RPMI7951 (cell line): Measurements from ENCODE around the gene SLC38A1. TPM values are rescaled to one million over a fixed set of nuclear protein-coding genes. Genes with fewer than 3 reads are reported as not detected.

Source experiments
- DNase-seq: peaks from one replicate; pipeline ENCODE4 v3.0.0-alpha.2; 2012; ENCODE audit warnings: low read depth
- total RNA-seq: library from RNA; depleted of rRNA; stranded (reverse); fragments of >200 nt; shearing (Covaris generic); gene quantifications from 2 replicates; pipeline ENCODE4 v1.2.3, GENCODE V29; 2014

SLC38A1 gene
- total RNA-seq, 1 experiment from 2014 or later: 7.3 TPM

DNA sequence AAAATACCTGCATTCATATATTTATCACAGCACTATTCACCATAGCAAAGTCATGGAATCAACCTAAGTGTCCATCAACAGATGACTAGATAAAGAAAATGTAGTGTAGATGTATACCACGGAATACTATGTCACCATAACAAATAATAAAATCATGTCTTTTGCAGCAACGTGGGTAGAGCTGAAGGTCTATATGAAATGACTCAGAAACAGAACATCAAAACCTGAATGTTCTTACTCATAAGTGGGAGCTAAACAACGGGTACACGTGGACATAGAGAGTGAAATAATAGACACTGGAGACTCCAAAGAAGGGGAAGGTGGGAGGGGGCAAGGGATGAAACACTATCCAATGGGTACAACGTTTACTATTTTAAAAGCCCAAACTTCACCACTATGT is 37.9 kb downstream of the SLC38A1 start:
- DNase-seq: no peak

DNA sequence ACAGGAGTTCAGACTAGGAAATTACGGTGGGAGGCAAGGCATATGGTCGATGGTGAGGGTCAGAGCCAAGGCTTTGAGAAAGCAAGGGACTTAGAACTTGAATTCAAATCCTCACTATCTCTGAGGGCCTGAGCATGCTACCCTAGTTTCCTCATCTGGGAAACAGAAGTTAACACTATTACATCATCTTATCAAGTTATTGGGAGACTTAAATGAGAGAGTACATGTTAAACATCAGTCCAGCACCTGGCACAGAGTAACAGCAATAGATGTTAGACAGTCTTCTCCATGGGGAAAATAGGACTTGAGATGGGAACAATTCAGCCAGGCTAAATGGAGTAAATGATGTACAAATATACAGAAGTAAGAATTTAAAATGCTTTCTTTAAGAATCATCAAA is 38.5 kb downstream of the SLC38A1 start:
- DNase-seq: no peak

DNA sequence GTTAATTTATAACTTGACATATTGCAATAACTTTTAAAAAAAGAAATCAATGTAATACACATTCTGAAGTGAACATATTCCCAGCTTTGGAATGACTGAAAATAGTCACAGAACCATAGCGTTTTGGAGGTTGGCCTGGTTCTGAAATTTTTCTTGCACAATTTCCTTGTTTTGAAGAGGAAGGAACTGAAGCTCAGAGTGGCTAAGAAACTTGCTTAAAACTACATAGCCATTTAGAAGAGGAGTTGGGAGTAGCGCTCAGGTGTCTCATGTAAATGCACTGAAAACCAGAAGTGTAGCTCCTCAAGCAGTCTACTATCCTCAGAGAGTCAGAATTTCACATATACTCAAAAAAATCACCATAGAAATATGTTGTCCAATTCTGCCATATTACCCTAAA is 41.2 kb downstream of the SLC38A1 start:
- no peak for DNase-seq

DNA sequence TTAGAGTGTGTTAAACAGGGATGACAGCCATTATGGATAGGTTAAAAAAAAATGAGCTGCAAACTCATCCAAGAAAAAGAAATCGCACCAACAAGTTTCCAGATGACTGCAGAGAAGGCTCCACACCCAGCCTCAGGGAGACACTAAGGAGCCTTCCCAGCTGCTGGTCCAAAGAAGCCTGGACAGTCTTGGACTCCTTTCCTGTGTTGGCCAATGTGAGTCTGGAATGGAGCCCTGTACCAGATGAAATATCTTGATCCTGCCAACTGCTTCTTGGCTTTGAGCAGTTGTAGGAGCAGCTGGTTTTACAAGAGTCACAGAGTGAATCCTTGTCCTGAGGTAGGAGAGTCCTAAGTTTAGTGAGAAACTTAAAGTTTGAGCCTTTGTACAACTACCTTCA is 44.5 kb downstream of the SLC38A1 start:
- peak; percentile 51 for DNase-seq

DNA sequence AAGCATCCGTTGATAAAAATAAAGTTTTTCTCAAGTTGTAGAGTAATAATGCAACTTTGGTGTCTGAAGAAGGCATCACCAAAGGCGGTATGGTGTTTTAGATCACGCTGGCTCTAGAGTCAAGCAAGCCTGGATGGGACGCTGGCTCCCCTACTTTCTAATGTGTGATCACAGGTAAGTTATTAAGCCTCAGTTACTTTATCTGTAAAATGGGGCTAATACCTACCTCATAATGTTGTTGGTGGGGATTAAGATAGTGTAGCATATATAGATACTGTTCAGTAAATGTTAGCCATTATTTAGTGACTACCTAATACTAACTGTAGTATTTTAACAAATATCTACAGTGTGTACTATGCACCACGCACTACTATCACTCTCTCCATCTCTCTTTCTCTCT is 45.8 kb downstream of the SLC38A1 start:
- DNase-seq: no peak

DNA sequence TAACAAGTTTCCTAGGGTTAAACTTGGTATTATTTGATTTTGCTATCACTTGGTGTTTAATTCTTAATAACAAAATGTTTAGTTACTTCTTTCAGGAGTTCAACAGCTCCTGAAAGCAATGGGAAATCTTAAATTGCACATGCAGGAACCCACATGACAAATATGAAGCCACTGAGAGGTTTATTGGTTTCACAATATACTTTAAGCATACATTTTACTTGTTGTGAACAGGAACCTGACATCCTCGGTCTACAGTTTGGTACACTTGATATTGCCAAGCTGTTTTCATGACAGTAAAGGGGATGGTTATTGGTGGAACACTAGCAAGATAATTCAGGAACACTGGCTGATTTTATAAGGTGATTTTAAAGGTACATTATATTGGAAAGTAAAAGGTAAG is 46.2 kb downstream of the SLC38A1 start:
- no peak for DNase-seq

GRCh38 chr12:46221255-46222128 is 47.4 kb downstream of the SLC38A1 start:
- DNase-seq: peak; percentile 56

GRCh38 chr12:46219877-46220655 is 48.8 kb downstream of the SLC38A1 start:
- DNase-seq: peak; percentile 85

DNA sequence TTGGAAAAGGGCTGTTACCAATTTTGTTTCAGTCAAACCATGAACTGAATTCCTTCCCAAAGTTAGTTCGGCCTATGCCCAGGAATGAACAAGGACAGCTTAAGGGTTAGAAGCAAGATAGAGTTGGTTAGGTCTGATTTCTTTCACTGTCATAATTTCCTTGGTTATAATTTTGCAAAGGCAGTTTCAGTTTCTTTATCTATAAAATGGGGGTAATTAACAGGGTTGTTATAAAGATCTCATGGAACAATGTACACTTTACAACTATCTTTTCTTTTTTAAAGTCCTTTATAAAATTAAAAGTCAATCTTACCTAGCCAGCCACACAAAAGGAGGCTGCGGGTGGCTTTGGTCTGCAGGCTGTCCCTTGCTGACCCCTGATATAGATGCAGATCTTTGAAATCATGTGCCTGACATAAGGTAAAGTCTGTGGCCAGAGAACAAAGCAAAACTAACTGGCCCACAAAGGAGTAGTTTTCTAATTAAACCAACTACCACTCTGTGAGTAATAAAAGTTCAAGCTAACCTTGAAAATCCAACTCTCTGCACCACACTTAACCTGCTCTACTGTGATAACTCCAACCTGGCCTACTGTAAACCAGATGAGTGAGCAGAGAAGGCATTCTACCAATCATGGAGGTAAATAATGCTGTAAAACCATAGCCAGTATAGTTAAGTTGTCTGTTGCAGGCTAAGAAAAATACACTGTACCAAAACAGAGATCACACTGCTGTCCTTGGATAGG is 49.5 kb downstream of the SLC38A1 start:
- DNase-seq: no peak

DNA sequence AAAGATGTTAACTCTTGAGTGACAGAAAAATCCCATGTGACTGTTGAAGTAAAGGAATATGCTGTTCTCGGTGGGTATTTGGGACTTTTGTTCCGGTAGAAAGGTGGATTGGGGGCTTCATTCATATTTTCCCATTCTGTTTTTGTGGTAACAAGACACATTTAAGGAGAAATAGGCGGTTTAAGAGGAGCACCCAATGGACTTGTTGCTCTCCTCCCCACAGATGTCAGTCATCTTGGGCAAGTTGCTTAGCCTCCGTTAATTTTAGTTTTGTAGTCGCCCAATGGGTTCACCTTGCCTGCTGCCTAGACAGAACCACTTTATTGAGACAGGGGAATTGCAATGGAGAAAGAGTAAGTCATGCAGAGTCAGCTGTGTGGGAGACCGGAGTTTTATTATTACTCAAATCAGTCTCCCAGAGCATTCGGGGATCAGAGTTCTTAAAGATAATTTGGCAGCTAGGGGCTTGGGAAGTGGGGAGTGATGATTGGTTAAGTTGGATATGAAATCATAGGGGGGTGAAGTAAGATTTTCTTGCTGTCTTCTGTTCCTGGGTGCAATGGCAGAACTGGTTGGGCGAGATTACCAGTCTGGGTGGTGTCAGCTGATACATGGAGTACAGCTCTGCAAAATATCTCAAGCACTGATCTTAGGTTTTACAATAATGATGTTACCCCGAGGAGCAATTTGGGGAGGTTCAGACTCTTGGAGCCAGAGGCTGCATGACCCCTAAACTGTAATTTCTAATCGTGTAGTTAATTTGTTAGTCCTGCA is 50.3 kb downstream of the SLC38A1 start:
- DNase-seq: no peak

- DNase-seq: no peak
These were observed 51.1 kb downstream of the SLC38A1 start for GRCh38 chr12:46217541-46218321.

DNA sequence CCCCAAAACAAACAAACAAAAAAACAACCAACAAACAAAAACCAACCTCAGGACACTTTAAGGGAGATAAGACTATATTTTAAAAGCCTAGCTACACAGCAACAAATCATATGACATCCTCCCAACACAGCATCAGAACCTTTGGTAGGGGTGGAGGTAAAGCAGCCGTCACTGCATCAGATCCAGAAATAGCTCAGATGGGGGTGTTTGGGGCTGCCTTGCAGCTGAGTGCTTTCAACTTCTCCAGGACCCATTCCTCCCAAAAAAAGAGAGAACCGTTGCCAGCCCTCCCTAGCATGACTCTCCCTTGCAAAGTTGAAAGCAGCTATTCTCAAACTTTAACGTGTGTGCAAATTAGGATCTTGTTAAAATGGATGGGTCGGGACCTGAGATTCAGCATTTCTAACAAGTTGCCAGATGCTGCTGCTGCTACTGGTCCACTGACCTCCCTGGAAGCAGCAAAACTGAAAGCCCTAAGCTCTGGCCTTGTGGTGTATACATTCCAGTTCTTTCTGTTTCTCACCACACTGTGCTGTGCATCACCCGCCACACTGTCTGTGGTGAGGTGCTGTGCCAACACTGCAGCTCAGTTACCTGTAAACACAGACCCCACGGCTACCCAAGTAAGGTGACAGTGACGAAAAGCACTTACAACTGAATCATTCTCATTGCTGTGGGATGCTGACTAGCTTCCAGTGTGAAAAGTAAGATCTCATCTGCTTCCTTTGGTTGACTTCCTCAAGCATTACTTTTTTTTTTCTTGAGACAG is 54.0 kb downstream of the SLC38A1 start:
- DNase-seq: peak; percentile 28

DNA sequence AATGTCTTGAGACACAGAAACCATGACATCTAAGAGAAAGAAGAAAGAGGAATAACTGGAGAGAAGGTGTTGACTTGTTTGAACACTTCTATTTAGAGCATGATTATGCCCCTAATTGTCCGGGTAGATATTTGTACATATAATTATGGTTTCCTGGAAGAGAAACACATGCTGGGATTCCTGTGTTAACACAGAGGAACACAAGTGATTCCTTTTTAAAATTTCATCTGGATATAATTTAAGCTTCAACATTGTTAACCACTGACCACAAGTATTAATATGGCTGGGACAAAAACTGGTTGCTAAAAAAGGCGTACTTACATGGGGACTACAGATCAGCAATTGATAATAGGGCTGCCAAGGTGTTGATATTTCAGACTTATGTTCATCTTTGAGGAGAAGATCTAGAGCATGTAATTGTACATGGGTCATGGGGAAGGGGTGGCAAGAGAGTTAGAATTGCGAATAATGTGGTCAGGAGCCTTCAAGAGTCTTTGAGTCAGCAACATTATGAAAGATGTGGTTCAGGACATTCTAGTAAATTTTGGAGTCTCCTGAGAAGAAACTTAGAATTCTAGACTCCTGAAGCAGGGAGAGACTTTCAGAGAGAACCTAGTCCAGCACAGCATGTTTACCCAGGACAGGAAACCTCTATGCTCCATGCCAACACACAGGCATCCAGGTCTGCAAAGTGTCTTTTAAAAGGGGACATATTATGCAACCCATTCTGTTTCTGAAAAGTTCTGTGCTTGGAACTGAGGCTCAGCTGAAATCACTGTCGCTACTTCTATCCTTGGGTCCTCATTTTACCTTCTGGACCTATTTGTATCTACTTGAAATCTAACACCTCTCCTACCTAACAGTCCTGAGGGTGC is 56.5 kb downstream of the SLC38A1 start:
- no peak for DNase-seq

- no peak for DNase-seq
These were observed 57.9 kb downstream of the SLC38A1 start for GRCh38 chr12:46210873-46211439.

- DNase-seq: peak; percentile 37
These were observed 58.6 kb downstream of the SLC38A1 start for GRCh38 chr12:46209914-46210872.

DNA sequence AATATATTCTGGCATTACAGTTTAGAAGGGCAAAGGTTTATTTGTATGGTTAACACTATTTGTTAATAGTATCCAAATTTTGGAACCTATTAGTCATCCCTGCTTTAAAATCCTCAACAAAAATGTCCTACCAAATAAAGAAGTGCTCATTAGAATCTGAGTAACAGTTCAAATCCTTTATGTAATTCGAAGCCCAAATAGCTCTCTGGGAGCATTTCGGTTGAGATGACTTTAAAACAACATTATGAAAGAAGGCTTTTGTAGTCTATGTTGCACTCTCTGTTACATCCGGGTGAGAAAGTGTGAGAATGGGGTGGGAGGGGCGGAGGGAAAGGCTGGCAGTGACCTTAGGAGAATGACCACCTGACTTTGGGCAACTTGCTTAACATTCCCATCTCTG is 59.7 kb downstream of the SLC38A1 start:
- DNase-seq: no peak

DNA sequence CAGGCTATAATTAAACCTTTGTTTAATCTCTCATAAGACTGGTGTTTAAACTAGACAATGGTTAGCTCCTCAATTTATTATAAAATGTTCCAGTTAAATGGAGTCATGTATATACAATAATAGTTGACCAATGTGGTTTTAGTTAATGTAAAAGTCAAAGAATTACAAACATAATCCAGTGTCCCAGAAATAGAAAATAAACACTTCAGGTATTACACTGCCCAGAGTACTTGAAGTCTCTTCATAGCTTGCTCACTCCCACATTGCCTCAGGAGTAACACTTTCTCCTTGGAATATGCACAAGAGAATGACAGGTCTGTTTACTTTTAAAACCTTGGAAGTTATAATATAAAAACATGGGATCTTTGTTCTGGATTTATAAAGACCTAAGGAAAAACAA is 60.5 kb downstream of the SLC38A1 start:
- DNase-seq: no peak
